Measurements from ENCODE around the gene OSTM1.

OSTM1 gene, protein sequence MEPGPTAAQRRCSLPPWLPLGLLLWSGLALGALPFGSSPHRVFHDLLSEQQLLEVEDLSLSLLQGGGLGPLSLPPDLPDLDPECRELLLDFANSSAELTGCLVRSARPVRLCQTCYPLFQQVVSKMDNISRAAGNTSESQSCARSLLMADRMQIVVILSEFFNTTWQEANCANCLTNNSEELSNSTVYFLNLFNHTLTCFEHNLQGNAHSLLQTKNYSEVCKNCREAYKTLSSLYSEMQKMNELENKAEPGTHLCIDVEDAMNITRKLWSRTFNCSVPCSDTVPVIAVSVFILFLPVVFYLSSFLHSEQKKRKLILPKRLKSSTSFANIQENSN

DNA sequence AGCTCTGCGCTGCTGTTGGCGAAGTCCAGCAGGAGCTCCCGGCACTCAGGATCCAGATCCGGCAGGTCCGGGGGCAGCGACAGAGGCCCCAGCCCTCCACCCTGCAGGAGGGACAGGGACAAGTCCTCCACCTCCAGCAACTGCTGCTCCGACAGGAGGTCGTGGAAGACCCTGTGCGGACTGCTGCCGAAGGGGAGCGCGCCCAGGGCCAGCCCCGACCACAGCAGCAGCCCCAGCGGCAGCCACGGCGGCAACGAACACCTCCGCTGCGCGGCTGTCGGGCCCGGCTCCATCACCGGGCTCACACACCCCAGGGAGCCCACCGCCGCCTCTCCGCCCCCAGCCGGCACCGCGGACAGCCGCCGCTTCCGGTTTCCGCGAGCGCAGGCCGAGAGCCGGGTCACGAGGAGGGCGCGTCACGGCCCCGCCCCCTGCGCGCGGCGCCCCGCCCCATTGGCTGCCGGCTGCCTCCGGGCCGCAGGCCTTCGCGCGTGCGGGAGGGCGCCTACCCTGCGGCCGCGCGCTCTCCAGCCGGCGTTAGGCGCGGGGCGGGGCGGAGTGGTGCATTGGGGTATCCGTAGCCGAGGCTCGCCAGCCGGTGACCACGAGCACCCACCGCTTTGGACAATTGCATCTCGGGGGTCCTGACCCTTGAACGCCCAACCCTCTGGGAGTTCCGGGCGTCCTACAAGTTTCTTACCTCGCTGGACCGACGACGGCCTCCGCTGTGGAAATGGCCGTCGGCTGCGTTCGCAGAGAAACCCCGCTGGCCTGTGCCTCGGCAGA lies at the start of gene OSTM1:
TSS of gene OSTM1 (minus strand) at position 383 of the 786 bp plus-strand sequence. CDS start at position 293, 90 bp downstream.
- DNase-seq: peak; percentile 91 to 95 (median 93)

DNA sequence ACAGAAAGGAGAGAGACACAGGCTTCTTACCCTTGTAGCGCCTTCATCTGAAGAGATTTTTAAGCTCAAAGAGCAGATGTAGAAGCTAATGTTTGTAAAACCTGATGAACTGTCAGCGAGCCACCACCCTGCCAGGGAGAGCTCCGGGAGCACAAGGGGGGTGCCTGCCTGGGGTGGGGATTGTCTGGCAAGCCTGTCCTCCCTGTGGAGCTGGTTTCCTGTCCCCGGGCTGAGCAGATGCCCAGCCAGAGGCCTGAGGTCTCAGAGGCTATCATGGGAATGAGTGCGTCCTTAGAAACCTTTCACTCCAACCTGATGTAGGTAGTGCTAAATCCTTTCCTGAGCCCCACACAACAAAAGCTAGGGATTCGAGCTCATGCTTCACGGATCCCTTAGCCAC lies 49.4 kb upstream of the OSTM1 start:
- DNase-seq: peak in 2 of 3 experiments; percentile 54 to 73

DNA sequence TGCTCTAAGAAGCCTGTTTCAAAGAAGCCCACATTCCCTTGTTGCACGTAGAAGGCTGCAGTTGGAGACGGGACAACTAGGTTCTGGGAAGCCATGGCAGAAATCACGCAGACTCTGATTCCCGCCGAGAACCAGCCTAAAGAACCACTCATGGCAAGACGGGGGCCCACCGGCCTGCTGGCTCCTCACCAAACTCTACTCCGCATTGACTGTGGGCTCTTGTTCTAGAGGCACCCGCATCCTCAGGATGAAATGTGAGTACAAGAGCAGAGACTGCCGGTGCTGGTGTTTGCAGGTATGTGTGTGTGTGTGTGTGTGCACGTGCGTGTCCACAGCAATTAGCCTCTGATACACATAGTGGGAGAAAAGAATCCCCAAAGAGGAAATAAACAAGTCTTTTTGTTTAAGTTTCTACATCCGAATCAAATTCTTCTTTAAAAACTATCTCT lies 49.0 kb upstream of the OSTM1 start:
- DNase-seq: peak in 1 of 3 experiments; percentile 68

DNA sequence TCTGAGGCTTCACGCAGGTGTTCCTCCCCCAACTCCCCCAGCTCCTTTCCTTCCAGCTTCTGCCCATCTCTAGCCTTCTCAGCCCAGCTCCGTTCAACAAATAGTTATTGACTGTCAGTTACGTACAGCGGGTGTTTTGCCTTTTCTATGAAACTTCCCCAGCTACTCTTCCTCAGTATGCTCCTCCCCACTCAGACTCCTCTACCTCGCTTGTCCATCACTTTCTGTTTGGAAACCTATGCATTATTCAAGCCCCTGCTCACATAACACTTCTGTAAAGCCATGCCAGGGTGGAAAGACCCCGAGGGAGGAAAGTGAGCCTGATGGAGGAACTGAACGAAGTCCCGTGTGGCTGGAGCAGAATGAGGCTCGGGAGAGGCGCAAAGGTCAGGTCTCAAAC lies 47.1 kb upstream of the OSTM1 start:
- DNase-seq: no peak

DNA sequence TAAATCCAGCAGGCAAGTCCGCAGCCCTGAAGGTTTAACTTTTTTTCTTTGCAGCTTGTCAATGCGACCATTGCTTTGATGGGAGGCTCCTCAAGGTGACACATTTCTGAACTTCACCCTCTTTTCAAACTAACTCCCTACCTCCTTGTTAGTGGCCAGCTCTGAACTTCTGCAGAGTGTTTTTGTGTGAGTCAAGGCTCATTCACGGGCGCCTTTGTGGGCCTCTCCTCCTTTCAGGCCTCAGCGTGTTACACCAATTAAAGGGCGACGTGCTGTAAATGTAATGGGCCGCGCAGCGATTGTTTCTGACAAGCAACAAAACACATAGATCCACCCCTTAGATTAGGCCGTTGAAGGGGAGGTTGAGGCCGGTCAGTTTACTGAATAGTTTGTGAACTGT lies 45.8 kb upstream of the OSTM1 start:
- DNase-seq: no peak

GRCh38 chr6:108119769-108120141 lies 45.2 kb upstream of the OSTM1 start:
- DNase-seq: no peak

DNA sequence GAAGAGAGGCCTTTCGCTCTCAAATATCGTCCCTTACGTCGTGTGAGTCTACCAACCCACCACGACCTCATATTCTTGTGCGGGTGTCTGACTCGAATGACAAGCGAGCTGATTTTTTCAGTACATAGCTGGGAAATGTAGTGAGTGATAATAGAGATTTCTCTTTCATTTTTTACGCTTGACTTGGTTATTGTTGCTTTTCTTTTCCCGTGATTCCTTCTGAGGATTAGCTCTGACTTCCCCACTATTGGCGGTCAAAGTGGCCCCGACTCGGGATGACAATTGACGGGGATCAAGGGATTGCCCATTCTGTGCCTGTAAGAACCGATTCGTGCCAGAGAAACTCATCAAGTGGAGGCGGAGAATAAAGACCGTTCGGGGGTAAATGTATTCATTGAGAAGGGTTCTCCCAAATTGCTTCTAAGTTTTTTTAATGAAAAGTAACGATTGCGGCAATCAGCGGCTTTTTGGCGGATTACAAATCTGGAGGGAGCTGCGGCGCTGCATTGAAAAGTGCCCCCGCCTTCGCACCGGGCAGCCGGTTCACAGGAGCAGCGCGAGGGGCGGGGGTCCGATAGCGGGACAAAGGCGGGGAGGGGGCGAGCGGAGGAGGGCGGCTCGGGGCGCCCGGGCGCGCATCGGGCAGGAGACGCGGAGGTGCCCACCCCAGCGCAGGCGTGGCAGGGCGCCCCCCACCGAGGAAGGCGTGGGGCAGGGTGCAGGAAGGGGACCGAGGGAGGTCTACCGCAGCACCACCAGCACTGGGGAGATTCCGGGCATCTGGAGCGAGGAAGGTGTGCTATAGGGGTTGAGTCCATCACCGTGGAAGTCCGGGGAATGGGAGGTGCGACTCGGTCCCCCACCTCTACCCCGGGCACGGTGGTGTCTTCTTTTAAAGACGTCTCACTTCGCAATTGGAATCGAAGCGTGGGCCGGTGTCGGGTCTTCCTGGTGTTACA lies 44.5 kb upstream of the OSTM1 start:
- no peak for DNase-seq

GRCh38 chr6:108118359-108118724 lies 43.8 kb upstream of the OSTM1 start:
- DNase-seq: no peak

DNA sequence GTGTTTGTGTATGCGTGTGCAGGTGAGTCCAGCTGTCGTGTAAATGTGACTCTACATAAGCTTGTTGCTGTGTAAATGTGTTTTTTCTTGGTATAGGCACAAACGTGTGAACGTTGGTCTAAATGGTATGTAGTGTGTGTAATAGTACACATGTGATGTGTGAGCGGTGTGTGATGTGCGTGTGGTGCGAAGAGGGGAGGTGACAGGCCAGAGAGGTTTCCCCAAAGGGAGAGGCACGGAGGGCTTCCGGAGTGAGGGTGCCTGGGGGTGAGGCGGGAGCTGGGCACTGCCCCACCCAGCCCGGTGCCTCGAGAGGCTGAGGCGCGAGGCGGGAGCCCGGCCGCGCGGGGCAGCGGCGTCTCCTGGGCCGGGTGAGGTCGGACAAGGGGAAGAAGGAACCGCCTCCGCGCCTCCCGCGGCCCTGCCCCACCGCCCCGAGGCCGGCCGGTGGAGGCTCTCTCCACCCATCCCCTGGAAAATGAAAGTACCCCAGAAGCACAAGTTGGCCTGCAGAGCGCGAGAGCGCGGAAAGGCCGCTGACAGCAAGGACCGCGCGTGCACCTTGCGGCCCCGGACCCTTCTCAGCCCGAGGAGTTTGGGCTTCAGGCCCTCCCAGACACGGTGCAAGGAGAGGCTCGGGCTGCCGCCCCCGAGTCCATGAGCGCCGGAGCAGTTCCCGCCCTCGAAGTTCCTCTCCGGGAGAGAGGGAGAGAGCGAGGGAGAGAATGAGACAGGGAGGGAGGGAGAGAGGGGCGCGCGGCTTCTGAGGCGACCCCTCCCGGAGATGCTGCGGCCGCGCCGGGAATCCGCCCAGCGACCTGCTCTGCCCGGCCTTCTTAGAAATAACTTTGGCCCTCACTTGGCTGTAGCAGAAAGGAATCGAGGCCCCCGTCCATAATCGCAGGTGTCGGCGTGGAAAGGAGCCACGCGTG lies 43.2 kb upstream of the OSTM1 start:
- peak; percentile 12 to 66 (median 59) for DNase-seq

DNA sequence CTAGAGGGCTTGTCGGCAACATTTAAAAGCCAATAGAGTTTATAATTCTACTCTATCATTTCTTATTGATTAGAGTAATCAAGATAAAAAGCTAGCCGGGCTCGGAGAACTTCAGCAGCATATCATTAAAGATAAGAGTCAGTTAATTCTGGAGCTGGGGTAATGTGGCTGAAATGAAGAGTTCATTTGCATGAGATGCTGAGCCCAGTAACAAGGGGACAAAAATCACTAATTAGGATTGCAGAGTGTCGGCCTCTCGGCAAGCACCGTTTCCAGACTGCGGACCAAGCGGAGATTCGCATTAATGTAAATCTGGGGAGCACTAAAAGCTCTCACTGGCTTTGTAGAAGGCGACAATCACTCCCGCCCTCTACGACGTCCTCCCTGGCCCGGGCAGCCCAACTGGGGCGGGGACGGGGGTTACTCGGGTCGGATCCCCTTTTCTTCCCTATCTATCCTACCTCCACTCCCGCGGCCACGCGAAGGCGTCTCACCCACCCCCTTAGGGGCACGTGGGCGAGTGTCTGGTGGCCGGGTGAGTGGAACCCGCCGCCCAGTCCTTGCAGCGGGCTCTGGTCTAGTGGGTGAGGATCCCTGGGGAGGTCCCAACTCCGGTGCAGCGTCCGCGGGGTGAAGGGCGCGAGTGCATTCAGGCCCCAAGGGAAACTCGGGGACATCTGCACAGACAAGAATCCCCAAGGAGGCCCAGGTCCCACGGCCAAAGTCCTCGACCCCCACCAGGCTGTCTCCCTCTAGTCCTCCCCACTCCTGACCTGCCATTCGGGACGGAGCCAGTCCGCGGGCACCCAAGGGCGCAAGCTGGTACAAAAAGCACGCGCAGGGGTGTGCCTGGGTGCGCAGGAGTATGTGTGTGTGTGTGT lies 42.2 kb upstream of the OSTM1 start:
- no peak for DNase-seq

GRCh38 chr6:108115598-108116058 lies 41.1 kb upstream of the OSTM1 start:
- DNase-seq: peak in 2 of 3 experiments; percentile 18 to 27

GRCh38 chr6:108114841-108115597 lies 40.5 kb upstream of the OSTM1 start:
- DNase-seq: peak in 2 of 3 experiments; percentile 73 to 90

DNA sequence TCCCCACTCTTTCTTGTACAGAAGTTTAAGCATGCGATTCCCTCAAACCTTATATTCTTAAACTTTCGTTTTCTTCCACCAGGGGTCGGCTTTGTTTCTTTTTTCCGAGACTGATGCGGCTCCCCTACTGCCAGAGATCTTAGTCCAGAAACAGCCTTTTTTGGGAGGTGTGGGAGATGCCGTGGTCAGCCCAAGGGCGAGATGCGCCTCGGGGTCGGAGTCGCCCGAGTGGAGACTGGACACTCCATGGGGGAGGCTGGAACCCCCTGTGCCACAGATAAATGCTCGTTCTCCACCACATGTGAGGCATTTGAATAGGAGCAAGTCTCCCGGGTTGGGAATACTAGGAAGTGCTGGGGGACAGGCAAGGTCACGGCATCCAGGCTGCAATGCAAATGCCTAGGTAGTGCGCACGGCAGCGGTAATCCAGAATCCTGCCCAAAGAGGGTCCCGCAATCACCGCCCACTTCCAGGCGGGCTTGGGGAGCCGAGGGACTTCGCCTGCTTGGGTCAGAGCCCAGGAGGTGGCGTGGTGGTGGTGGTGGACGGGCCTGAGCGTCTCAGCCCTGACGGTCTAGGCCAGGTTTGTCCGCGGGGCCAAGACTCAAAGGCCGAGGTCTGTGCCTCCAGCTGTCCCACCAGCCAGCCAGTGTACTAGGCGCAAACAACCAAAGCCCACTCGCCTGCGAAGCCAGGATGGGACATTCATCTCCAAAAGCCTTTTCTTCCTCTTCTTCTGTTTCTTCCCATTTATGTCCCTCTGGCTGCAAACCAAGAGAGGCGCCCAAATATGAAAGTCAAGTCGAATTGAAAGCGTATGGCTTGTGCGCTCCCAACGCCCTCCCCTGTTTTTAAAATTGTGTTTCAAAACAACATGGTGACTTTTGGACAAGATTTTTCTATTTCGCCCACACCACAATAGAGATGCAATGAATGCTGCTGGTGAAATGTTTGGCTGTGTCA lies 39.3 kb upstream of the OSTM1 start:
- peak; percentile 27 to 69 (median 30) for DNase-seq

DNA sequence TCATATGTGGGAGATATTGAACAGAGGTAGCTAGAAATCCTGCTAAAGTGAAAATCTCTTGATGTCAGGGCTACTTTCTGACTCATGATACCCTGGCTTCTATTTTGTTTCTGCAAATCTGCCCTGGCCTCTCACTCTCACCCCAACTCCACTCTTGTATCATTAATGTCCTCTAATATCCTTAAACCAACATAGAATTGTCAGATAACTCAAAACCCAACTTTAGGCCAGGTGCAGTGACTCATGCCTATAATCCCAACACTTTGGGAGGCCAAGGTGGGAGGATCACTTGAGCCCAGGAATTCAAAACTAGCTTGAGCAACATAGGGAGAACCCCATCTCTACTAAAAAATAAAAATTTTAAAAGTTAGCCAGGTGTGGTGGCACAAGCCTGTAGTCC lies 33.8 kb upstream of the OSTM1 start:
- no peak for DNase-seq

- DNase-seq: no peak
Observed at GRCh38 chr6:108107102-108107501, 32.6 kb upstream of the OSTM1 start.

GRCh38 chr6:108106694-108107093 lies 32.2 kb upstream of the OSTM1 start:
- DNase-seq: no peak

DNA sequence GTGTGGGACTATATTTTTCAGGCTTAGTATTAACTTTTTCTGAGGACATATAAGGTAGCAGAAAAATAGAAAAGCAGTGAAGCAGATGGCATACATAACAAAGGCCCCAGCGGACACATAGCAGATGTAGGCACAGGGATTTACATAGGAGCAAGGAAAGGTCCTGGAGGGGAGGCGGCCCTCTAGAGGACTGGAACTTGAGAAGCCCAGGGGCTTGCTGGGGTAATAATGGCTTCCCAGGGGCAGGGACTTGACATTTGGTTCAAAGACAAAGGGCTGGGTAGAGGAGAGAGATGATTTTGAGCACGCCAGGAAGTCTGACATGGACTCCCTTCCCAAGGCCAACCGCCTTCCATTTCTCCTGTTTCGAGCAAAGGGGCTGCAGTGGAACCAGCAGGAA lies 31.7 kb upstream of the OSTM1 start:
- no peak for DNase-seq

GRCh38 chr6:108105571-108105970 lies 31.0 kb upstream of the OSTM1 start:
- no peak for DNase-seq

DNA sequence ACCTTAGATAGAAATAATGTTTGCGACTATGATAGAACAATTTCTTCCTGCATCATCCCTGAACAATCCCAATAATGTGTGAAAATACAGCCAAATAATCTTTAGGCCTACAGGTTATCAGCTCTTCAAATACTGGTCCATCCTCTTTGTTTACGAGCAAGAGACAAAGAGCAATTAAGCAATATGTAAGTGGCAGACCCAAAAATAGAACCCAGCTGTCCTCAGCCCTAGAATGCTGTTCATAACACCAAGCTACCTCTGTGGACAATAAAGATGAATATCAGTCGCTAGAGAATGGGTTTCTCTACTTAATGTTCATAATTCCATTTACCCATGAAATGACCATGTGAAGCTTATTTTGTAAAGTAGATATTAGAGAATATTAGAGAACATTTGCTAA lies 28.4 kb upstream of the OSTM1 start:
- peak in 1 of 3 experiments; percentile 45 for DNase-seq
